Measurements from ENCODE around the gene GPHN.

GPHN gene

DNA sequence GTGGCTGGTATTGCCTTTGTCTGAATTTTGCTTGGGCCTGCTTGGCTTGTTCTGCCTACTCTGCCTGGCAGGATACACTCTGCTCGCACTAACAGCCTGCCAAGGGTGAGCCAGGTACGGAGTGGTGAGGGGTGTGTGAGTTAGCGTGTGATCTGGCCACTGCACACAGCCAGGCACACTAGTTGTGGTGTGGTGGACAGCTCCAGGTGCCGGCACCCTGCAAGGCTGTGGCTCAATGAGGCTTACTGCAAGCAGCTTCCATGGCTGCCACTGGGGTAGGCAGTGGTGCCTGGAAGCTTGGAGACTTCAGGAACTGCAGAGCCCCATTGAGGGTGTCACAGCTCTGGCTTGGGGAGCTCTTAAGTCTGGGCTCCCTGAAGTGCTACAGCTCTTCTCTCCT lies 87.4 kb downstream of the GPHN start:
- in situ Hi-C loops (cut with MboI; ENCODE audit: low sequenced_read_pairs), result no loop called here

DNA sequence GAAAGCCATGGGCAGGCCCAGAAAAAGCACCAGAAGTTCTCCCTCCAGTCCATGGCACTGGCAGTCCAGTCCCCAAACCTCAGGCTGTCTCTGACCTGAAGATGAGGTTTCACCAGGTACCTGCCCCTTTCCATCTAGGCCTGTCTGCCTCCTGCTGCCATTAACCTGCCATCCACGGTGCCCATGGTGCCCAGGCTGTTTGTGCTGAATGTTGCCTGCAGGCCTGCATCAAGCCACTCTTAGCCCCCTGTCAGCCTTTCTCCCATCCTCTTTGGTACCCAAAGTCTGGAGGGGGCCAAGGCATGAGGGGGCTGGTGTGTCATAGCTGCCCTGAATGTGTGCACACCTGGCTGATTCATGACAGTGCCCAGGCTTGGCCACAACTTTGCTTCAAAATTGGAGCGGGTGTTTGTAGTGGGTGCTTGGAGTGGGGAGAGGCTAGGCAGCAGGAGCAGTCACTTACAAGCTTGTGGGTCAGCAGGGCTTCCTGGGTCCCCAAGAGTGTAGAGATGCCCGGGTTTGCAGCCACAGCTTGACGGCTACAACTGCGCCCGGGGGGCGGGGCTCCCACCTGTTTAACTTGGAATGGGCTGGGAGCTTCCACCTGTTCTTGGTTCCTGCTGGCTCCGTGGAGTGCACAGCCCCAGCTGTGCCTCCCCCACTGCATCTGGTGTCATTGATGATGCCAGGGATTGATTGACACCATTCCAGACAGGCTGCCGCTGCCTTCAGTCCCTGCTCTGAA lies 88.5 kb downstream of the GPHN start:
- in situ Hi-C loops (cut with MboI; ENCODE audit: low sequenced_read_pairs), result no loop called here

DNA sequence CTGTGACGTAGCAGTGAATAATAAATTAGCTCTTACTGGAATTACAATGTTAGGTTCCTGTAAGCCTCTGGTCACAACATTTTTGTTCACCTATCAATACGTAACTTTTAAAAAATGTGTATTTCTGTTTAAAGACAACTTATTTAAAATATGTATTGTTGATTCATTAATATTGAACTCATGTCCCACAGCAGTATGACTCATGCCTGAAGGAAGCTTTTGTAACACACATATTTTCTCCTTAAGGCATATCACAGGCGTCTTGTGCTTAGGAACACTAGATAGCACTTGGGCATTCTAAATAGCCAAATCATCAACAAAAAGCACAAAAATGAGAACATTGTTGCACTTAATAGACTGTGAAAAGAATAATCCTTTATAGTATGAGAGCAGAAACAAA lies 92.5 kb downstream of the GPHN start:
- in situ Hi-C loops (cut with MboI; ENCODE audit: low sequenced_read_pairs), result no loop called here

DNA sequence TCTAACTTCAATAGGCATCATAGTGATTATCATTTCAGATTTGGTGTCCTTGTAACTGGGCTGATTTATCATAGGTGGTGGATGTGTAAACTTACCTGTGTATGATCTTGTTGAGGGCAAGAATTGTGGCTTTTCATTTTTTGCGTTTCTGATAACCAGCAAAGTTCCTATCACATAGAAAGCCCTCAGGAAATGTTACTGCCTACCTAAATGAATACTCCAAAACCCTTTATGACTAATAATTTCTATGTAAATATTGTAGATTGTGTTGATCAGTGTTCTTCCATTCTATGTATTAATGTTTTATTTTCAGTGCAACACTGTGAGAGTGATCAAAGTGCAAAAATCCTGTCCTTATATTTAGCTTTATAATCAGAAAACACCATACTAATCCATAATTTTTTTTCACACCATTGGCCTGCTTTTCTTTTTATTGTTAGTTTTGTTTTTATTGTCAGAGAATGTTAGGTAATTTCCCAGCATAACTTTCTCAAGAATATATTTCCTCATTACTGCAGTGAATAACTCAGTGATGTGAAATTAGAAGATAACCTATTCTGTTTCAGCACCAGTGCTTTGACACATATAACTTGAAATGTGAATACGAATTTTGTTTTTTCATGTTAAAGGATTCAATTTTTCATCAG lies 94.1 kb downstream of the GPHN start:
- in situ Hi-C loops (cut with MboI; ENCODE audit: low sequenced_read_pairs), result no loop called here

- in situ Hi-C loops (cut with MboI; ENCODE audit: low sequenced_read_pairs), result no loop called here
Observed at GRCh38 chr14:66603945-66604344, 96.0 kb downstream of the GPHN start.

DNA sequence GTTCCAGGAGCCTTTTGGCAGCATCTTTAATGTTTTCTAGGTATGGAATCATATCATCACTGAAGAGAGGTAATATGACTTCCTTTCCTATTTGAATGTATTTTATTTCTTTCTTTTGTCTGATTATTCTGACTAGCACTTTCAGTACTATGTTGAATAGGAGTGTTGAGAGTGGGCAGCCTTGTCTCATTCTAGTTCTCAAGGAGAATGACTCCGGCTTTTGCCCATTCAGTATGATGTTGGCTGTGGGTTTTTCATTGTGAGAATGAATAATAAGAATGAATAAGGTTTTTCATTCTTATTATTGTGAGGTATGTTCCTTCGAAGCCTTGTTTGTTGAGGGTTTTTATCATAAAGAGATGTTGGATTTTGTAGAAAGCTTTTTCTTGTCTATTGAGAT lies 98.9 kb downstream of the GPHN start:
- in situ Hi-C loops (cut with MboI; ENCODE audit: low sequenced_read_pairs), result no loop called here

GRCh38 chr14:66610154-66610563 lies 102.2 kb downstream of the GPHN start:
- in situ Hi-C loops (cut with MboI; ENCODE audit: low sequenced_read_pairs), result no loop called here

- in situ Hi-C loops (cut with MboI; ENCODE audit: low sequenced_read_pairs), result no loop called here
Observed at GRCh38 chr14:66613344-66613743, 105.4 kb downstream of the GPHN start.

DNA sequence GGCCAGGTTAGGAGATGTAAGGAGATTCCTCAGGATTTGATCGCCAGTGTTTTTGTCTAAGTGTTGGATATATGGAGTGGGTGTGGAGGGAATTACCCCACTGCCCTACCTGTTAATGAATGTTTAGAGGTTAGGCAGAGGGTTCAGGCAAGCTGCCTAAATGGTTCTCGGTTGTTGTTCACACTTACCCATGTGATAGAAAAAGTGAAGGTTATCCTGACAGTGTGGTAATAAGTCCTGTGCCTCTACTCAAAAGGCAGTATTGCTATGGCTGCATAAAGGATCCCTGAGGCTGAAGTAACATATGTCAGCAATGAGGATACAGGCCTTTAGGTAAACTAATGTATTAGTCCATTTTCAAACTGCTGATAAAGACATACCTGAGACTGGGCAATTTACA lies 112.0 kb downstream of the GPHN start:
- in situ Hi-C loops (cut with MboI; ENCODE audit: low sequenced_read_pairs), result no loop called here

DNA sequence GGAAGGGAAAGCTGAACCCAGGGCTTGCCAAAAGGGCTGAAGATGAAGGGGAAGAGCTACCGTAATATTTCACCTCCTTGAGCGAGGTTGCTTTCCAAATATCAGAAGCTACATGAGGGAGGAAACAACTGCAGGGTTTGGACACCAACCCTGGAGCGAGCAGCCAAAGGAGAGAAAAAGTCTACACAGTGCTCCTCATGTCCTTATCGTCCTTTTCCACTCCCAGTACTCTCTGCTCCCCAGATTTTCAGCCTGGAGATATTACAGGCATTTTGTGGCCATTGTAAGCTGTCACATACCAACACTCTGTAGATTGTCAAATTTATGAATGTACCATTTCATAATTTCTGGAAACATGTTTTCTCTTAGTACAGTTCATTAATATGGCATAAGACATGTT lies 115.9 kb downstream of the GPHN start:
- in situ Hi-C loops (cut with MboI; ENCODE audit: low sequenced_read_pairs), result no loop called here

DNA sequence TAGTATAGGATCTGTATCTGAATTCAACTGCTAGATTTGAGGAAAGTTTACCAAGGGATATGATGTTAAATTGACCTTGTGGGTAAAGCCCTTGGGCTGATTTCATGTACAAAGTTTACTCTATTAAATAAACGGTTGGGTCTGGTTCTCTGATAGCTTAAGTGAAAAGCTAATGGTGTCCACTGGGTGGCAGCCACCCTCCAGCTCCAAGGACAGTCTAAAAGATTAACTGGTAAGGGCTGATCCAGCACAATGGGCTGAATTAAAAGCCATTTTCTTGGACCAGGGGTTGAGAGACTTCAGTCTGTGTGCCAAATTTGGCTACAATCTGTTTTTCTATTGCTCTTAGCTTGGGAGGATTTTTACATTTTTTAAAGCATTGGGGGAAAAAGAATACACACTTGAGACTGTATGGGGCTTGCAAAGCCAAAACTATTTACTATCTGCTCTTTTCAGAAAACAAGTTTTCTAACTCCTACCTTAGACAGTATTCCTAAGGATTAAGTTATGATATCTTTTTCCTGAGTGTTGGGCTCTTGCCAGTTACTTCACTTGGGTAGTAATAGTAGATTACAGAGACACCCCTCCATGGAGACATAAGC lies 116.5 kb downstream of the GPHN start:
- in situ Hi-C loops (cut with MboI; ENCODE audit: low sequenced_read_pairs), result no loop called here

DNA sequence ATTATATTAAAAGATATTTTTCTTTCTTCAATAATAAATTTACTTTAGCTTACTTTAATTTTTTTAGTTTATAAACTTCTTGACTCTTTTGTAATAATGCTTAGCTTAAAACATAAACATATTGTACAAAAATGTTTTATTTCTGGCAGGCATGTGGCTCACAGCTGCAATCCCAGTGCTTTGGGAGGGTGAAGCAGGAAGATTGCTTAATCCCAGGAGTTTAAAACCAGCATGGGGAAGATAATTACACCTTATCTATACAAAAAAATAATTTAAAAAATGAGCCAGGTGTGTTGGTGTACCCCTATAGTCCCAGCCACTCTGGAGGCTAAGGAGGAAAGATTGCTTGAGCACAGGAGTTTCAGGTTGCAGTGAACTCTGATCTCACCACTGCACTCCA lies 120.7 kb downstream of the GPHN start:
- in situ Hi-C loops (cut with MboI; ENCODE audit: low sequenced_read_pairs), result no loop called here

GRCh38 chr14:66629499-66629898 lies 121.6 kb downstream of the GPHN start:
- in situ Hi-C loops (cut with MboI; ENCODE audit: low sequenced_read_pairs), result no loop called here

DNA sequence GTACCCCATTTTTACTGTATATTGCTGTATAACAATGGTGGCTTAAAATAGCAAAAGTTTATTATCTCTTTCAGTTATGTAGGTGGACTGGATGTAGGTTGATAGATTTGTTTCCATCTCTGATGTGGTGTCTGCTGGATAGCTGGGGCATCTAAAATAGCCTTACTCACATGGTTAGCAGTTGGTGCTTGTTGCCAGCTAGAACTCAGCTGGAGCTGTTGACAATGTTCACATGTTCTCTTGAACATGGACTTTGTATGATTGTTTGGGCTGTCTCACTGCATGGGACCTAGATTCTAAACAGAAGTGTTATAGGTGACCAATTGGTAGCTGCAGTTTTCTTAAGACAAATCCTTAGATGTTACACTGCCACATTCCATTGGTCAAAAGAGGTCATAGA lies 126.9 kb downstream of the GPHN start:
- in situ Hi-C loops (cut with MboI; ENCODE audit: low sequenced_read_pairs), result no loop called here

DNA sequence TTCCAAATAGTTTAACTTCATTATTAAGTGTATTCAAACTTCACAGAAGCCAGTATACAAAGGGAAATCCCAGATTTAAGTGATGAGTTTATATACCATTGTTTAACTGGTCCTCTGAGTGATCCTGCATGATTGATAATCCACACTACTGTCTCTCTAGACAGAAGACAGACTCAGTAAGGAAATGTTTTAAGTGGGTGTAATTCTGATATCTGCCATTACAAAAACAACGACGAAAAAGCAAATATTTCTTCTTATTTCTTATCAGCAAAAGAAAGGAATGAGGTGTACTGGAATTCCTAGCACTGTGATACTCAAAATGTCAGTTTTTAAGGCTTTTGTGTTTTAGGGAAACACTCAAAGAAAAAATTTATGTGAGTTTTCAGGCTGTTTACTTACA lies 127.5 kb downstream of the GPHN start:
- in situ Hi-C loops (cut with MboI; ENCODE audit: low sequenced_read_pairs), result no loop called here

GRCh38 chr14:66636240-66636639 lies 128.3 kb downstream of the GPHN start:
- in situ Hi-C loops (cut with MboI; ENCODE audit: low sequenced_read_pairs), result no loop called here

DNA sequence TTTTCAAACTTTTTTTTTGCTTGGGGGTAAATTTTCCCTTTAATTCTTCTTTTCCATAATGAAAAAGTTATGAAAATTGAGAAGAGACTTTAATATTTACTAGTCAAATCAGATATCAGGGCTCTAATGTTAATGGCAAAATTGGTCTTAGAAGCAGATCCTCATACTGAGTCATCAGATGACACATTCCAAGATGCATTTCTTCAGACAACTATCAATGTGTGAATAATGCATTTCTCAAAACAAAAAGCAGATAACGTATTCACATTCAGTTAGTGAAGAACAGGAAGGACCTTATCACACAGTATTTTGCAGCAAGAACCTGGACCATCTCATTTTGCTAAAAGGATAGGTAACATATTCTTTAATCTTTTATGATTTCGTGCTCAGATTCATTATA lies 130.7 kb downstream of the GPHN start:
- in situ Hi-C loops (cut with MboI; ENCODE audit: low sequenced_read_pairs), result no loop called here

GRCh38 chr14:66641861-66642635 lies 134.1 kb downstream of the GPHN start:
- in situ Hi-C loops (cut with MboI; ENCODE audit: low sequenced_read_pairs), result no loop called here

DNA sequence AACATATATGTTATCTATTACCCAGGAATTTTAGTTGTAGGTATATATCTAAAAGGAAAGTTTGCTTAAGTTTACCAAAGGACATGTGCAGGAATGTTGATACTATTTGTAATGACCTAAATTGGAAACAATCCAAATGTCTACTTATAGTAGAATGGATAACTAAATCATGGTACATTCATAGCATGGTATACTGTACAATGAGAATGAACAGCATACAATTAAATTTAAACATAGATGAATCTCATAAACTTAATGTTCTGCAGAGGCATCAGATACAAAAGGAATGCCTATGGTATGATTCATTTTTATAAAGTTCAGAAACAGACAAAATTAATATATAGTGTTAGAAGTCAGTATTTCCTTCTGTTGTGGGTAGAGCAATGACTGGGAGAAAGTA lies 135.4 kb downstream of the GPHN start:
- in situ Hi-C loops (cut with MboI; ENCODE audit: low sequenced_read_pairs), result no loop called here

DNA sequence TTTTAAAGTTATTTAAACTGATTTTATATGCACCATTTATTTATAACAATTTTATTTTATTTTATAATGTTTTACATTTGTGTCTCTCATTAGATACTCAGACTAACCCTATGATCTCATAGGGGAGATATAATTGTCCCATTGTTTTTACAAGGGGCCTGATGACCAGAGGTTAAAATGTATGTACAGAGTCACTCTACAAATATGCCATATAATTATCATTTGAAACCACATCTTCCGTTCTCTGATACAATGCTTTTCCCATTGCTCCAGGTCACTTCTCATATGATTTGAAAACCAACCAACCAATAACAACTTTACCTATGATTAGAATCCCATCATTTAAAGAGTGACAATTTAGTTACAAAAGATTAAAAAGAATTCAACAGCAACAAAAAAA lies 137.8 kb downstream of the GPHN start:
- in situ Hi-C loops (cut with MboI; ENCODE audit: low sequenced_read_pairs), result no loop called here

- in situ Hi-C loops (cut with MboI; ENCODE audit: low sequenced_read_pairs), result no loop called here
Observed at GRCh38 chr14:66649498-66649897, 141.6 kb downstream of the GPHN start.

DNA sequence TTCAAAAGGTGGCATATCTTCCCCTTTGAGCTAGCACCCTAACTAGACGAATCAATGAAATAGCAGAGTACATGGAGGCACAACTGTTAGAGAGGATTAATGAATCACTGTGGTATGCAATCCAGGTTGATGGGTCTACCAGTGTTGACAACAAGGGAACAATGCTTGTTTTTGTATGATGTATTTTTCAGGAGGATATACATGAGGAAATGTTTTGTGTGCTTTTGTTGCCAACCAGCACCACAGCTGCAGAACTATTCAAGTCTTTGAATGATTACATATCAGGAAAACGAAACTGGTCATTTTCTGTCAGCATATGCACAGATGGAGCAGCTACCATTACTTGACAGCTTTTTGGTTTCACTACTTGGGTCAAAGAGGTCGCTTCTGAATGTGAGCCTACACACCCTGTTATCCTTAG lies 142.6 kb downstream of the GPHN start:
- in situ Hi-C loops (cut with MboI; ENCODE audit: low sequenced_read_pairs), result no loop called here
